Activated CD4-positive, alpha-beta T cell treated with anti-CD3 and anti-CD28 coated beads, Interleukin-2, amount 50 U/mL, for 1 hour (primary cell): Measurements from ENCODE around the gene ARHGEF12.
"Not testable (repeated sequence)": the region's sequence is repeated elsewhere in the genome, so short reads cannot be mapped to it uniquely, and the experiment has no call there.

Experiments
- DNase-seq: peaks from one replicate; pipeline ENCODE4 v3.0.0-alpha.2; 2020

The ARHGEF12 gene

GRCh38 chr11:120501976-120502755 lies 166.0 kb downstream of the ARHGEF12 start:
- DNase-seq = no peak

GRCh38 chr11:120503529-120503928 lies 167.3 kb downstream of the ARHGEF12 start:
- DNase-seq = not testable (repeated sequence)

- no peak for DNase-seq
These were observed 169.7 kb downstream of the ARHGEF12 start for GRCh38 chr11:120505801-120506425.

GRCh38 chr11:120509346-120510053 lies 173.3 kb downstream of the ARHGEF12 start:
- no peak for DNase-seq

GRCh38 chr11:120510406-120511115 lies 174.3 kb downstream of the ARHGEF12 start:
- DNase-seq = no peak

- DNase-seq = peak; percentile 68
These were observed 175.1 kb downstream of the ARHGEF12 start, which contains the start of gene GRIK4 for GRCh38 chr11:120511116-120511819. GRIK4 (plus strand) TSS chr11:120511748; CDS start chr11:120660319, 148,571 bp downstream.

- no peak for DNase-seq
These were observed 175.9 kb downstream of the ARHGEF12 start for GRCh38 chr11:120511820-120512738.

- no peak for DNase-seq
These were observed 176.7 kb downstream of the ARHGEF12 start for GRCh38 chr11:120512739-120513435.

- DNase-seq = no peak
These were observed 177.5 kb downstream of the ARHGEF12 start for GRCh38 chr11:120513436-120514315.

- no peak for DNase-seq
These were observed 178.4 kb downstream of the ARHGEF12 start for GRCh38 chr11:120514541-120515121.

GRCh38 chr11:120515186-120515723 lies 179.0 kb downstream of the ARHGEF12 start:
- DNase-seq = no peak

GRCh38 chr11:120516461-120517389 lies 180.5 kb downstream of the ARHGEF12 start:
- no peak for DNase-seq

- no peak for DNase-seq
These were observed 181.2 kb downstream of the ARHGEF12 start for GRCh38 chr11:120517390-120517761.

- DNase-seq = no peak
These were observed 181.6 kb downstream of the ARHGEF12 start for GRCh38 chr11:120517801-120518291.

- DNase-seq = no peak
These were observed 182.1 kb downstream of the ARHGEF12 start for GRCh38 chr11:120518356-120518755.

- no peak for DNase-seq
These were observed 183.3 kb downstream of the ARHGEF12 start for GRCh38 chr11:120519474-120519873.

- DNase-seq = no peak
These were observed 184.0 kb downstream of the ARHGEF12 start for GRCh38 chr11:120520091-120520822.
